Cardiac muscle cell (in vitro differentiated cells and primary cell): ENCODE data around the gene SVIP. TPM values are rescaled to one million over a fixed set of nuclear protein-coding genes. Genes with fewer than 3 reads are reported as not detected.

ENCODE experiments used
- DNase-seq, 2 donors: peaks; one replicate each; pipeline versions ENCODE4 v3.0.0 to v3.0.0-alpha.2; 2010 to 2017; ENCODE audit warnings: low read depth in 1 of 2, low spot score in 1 of 2
- H3K27ac ChIP-seq: fragments of 200-600 bp; sonication (generic); 2 replicates; pipeline ENCODE4 v1.5.1; 2016
- H3K27me3 ChIP-seq: fragments of 200-600 bp; sonication (generic); 2 replicates; pipeline ENCODE4 v1.6.0; 2016; ENCODE audit warnings: control low read depth
- H3K36me3 ChIP-seq: fragments of 200-600 bp; sonication (generic); 2 replicates; pipeline ENCODE4 v1.5.1; 2016; ENCODE audit warnings: control low read depth
- H3K4me1 ChIP-seq: fragments of 200-600 bp; sonication (generic); 2 replicates; pipeline ENCODE4 v1.8.1; 2017; ENCODE audit warnings: low read depth, mild to moderate bottlenecking, mixed run types
- H3K4me3 ChIP-seq: fragments of 200-600 bp; sonication (generic); 2 replicates; pipeline ENCODE4 v1.5.1; 2016; ENCODE audit warnings: mild to moderate bottlenecking
- H3K9me3 ChIP-seq: fragments of 200-600 bp; sonication (generic); 2 replicates; pipeline ENCODE4 v1.5.1; 2017; ENCODE audit warnings: low read depth, mild to moderate bottlenecking, control low read depth
- polyA plus RNA-seq: library from polyadenylated mRNA; unstranded; fragments of >200 nt; fragmentation: Nextera tagmentation; extraction: Ambion mirVana; gene quantifications from 2 replicates; pipeline ENCODE4 v1.2.1, GENCODE V29; 2016
- total RNA-seq: library from RNA; depleted of rRNA; stranded (reverse); fragments of >200 nt; gene quantifications from 2 replicates; pipeline ENCODE4 v1.2.3, GENCODE V29; 2016
- TF ChIP-seq, protein P1 (sequence below): IDR thresholded peaks from 2 replicates; pipeline ENCODE4 v1.5.1; 2012; ENCODE audit warnings: low read depth, mild to moderate bottlenecking, low read length

SVIP gene
- total and polyA plus RNA-seq, 2 experiments from 2014 or later: 4.9 to 12.5 TPM

GRCh38 chr11:22797047-22797446, 32.6 kb downstream of the SVIP start:
- Histone ChIP-seq H3K9me3 (no peaks in the 10 kb centered on the region), H3K4me1 (no peaks in the 10 kb centered on the region), H3K4me3 (no peak overlapping the region), H3K27me3 (no peaks in the 10 kb centered on the region), H3K36me3 (no peaks in the 10 kb centered on the region), H3K27ac (no peak overlapping the region)
- DNase-seq: no peak
- TF ChIP-seq, protein P1, sequence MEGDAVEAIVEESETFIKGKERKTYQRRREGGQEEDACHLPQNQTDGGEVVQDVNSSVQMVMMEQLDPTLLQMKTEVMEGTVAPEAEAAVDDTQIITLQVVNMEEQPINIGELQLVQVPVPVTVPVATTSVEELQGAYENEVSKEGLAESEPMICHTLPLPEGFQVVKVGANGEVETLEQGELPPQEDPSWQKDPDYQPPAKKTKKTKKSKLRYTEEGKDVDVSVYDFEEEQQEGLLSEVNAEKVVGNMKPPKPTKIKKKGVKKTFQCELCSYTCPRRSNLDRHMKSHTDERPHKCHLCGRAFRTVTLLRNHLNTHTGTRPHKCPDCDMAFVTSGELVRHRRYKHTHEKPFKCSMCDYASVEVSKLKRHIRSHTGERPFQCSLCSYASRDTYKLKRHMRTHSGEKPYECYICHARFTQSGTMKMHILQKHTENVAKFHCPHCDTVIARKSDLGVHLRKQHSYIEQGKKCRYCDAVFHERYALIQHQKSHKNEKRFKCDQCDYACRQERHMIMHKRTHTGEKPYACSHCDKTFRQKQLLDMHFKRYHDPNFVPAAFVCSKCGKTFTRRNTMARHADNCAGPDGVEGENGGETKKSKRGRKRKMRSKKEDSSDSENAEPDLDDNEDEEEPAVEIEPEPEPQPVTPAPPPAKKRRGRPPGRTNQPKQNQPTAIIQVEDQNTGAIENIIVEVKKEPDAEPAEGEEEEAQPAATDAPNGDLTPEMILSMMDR: no peak

- no peaks in the 10 kb centered on the region for H3K9me3 ChIP-seq
- TF ChIP-seq, protein P1: no peak
- DNase-seq: no peak
- H3K4me1 ChIP-seq: no peaks in the 10 kb centered on the region
- H3K36me3 ChIP-seq: no peaks in the 10 kb centered on the region
- H3K4me3 ChIP-seq: no peak overlapping the region
- H3K27ac ChIP-seq: no peak overlapping the region
- no peaks in the 10 kb centered on the region for H3K27me3 ChIP-seq
These were observed 33.7 kb downstream of the SVIP start for GRCh38 chr11:22795914-22796313.

- no peaks in the 10 kb centered on the region for H3K4me1 ChIP-seq
- no peak overlapping the region for H3K27ac ChIP-seq
- TF ChIP-seq, protein P1: no peak
- no peaks in the 10 kb centered on the region for H3K27me3 ChIP-seq
- peak in 1 of 2 donors; percentile 82 for DNase-seq
- no peaks in the 10 kb centered on the region for H3K9me3 ChIP-seq
- no peak overlapping the region for H3K4me3 ChIP-seq
- H3K36me3 ChIP-seq: no peaks in the 10 kb centered on the region
These were observed 37.1 kb downstream of the SVIP start for GRCh38 chr11:22792497-22792896.

GRCh38 chr11:22787551-22788162, 41.9 kb downstream of the SVIP start:
- H3K27ac ChIP-seq: no peak overlapping the region
- peak; percentile 68 to 71 for DNase-seq
- H3K9me3 ChIP-seq: no peaks in the 10 kb centered on the region

DNA sequence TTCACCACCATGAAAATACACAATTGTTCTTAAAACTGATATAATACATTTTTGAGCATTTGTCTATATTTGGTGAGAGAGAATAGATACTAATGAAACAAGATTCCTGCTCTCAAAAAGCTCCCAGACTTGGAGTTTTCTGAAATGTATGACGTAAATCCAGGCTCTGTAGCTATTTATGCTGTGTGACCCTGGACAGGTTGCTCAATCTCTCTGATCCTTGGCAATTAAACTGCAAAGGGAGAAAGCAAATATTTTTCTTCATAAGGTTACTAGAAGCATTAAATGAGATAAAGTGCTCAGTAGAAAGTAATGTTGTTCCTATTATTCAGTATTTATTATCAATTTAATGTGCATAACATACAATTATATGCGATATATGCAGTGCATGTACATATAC, 42.5 kb downstream of the SVIP start:
- H3K27me3 ChIP-seq: no peaks in the 10 kb centered on the region
- DNase-seq: no peak
- H3K27ac ChIP-seq: no peak overlapping the region
- no peak overlapping the region for H3K4me3 ChIP-seq
- no peaks in the 10 kb centered on the region for H3K9me3 ChIP-seq
- no peaks in the 10 kb centered on the region for H3K4me1 ChIP-seq
- no peaks in the 10 kb centered on the region for H3K36me3 ChIP-seq
- TF ChIP-seq, protein P1: no peak

More at GRCh38 chr11:22787551-22788162, 41.9 kb downstream of the SVIP start:
- H3K4me3 ChIP-seq: no peak overlapping the region
- no peaks in the 10 kb centered on the region for H3K36me3 ChIP-seq
- H3K27me3 ChIP-seq: no peaks in the 10 kb centered on the region
- TF ChIP-seq, protein P1: peak; percentile 70
- H3K4me1 ChIP-seq: no peaks in the 10 kb centered on the region
